ENCODE results near the gene ADSS2.

The ADSS2 gene

DNA sequence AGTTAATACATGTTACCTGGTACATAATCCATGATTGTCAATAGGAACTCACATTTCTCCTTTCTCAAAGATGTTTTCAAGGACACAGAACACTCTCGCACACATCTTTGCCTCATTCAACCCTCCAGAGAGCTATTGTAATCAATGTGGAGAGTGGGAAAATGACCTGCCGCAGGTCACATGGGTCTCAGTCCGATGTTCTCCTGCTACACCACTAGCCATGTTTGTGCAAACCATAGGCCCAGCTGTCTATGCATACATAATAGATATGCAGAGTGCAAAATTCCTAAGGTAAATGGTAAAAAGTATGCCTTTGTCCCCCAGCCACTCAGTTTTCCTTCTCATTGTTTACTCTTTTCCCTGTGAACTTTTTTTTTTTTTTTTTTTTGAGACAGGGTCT lies 89.2 kb downstream of the ADSS2 start:
- no peak for DNase-seq

DNA sequence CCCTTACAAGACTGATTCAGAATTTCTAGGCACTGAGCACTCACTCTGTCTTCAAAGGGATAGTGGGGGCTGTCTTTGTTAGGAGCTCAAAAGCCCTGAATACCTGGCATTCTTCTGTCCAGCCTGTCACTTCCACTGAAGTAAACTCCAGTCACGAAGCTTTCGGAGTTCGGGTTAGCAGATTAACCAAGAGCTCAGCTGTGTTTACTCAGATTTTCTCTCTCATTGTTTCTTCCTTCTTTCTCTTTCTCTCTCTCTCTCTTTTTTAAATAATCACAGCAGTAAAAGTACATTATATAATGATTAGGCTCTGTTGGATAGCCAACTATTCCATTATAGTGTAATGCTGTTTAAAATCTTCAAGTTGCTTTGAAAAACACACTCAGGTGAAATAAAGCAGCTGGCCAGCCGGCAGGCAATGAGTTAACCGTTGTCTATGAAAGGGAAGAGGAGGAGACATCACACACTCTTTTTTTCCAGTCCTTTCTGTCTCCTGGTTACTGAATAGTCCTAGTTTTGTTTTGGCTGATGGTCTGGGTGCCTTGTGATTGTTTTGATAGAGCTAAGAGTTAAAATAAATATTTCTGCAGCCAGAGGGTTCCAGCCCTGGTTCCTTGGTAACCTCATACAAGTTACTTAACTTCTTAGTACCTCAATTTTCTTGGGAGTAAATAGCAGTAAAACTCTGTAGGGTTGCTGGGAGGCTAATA lies 89.8 kb downstream of the ADSS2 start:
- DNase-seq = no peak
